Stimulated activated CD4-positive, alpha-beta T cell treated with anti-CD3 and anti-CD28 coated beads, Interleukin-15, amount 100 ng/mL, for 1 hour (primary cell): Measurements from ENCODE around the gene TTC4.

Source experiments
- DNase-seq, 2 donors: peaks; one replicate each; pipeline ENCODE4 v3.0.0-alpha.2; 2020; ENCODE audit warnings: low read depth in 1 of 2, low spot score in 1 of 2

Gene TTC4, protein sequence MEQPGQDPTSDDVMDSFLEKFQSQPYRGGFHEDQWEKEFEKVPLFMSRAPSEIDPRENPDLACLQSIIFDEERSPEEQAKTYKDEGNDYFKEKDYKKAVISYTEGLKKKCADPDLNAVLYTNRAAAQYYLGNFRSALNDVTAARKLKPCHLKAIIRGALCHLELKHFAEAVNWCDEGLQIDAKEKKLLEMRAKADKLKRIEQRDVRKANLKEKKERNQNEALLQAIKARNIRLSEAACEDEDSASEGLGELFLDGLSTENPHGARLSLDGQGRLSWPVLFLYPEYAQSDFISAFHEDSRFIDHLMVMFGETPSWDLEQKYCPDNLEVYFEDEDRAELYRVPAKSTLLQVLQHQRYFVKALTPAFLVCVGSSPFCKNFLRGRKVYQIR

GRCh38 chr1:54715493-54716298 is at the start of gene TTC4:
Gene TTC4 (plus strand): TSS chr1:54715861. CDS start chr1:54715909, 48 bp downstream.
- peak; percentile 75 to 84 for DNase-seq

GRCh38 chr1:54666333-54666732 is 49.3 kb upstream of the TTC4 start:
- DNase-seq, result no peak

- DNase-seq, result no peak
Measured at GRCh38 chr1:54667797-54668196, 47.9 kb upstream of the TTC4 start.

- DNase-seq, result no peak
Measured at GRCh38 chr1:54668567-54668966, 47.1 kb upstream of the TTC4 start.

DNA sequence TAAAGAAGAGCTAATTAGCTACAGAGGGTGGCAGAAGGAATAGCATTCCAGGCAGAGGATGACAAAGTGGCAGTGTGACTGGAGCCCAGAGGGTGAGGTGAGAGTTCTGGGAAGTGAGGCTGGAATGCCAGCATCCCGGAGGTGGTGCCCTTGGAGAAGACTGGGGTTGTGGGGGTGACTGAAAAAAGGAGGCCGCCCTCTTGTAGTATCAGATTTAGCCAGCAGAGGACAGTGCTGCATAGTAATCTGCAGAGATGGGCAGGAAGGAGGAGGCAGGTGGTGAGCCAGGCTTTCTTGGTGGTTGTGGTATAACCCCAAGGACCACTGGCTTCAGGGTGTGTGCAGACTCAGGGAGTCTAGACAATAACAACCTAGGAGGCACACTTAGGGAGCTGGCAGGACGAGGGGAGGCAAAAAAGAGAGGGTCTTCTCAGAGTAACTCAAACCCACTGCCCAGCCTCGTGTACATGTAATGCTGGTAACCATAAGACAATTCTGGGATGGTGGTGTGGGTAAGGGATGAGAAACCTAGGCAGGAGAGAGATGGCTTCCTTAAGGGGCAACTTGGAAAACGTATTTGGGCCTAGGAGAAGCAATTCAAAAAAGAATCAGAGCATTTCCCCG is 43.6 kb upstream of the TTC4 start:
- peak; percentile 26 to 36 for DNase-seq

DNA sequence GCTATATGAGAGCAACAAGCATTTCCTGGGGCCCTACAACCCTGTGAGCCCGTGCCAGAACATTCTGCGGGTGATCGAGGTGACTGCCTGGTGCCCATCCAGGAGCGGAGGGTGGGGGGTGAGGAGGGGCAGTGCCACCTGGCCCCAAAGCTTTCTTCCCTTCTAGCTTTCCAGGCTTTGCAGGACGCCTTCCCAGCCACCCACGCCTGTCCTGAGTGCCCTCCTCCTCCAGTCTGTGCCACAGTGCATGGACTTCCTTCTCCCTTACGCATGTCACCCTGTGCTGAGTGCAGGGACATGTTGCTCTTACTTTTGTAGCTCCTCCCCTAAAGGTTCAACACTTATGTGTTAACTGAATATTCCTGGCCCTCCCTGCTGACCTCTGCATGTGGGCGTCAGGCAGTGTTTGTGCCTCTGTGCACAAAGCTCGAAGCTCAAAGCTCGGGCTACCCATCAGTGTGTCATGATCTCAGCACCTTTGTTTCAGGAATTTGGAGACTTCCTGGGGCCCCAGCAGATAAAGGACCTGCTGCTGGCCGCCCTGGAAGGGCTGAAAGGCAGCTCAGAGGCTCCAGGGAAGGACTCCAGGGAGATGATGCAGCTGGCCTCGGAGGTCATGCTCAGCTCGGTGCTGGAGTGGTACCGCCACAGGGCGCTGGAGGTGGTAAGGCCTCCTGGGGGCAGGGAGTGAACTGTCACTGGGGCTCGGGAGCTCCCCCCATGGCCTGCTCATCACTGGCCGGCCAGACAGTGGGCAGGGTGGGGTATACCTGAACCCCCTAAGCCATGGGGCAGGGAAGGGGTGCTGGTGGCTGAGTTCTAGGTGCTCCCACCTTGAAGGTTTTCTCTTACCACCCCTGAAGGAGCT is 36.7 kb upstream of the TTC4 start:
- no peak for DNase-seq

- DNase-seq, result no peak
Measured at GRCh38 chr1:54679706-54680105, 36.0 kb upstream of the TTC4 start.

DNA sequence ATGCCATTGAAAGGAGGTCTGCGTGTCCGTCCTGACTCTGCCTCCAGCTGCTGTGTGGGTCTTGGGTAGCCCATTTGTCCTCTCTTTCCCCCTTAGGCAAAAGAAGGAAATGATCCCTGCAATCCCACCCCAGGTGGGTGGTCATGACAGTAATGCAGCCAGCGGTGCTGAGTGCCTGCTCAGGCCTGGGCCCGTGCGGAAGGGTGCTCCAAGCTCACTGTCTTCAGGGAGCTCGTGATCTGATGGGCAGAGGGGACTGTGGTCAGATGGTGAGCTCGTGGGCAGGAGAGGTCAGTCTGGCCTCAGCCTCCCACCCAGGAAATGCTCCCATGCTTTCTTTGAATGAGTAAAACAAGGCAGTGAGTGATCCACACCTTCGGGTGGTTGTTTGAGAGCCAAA is 35.3 kb upstream of the TTC4 start:
- no peak for DNase-seq

DNA sequence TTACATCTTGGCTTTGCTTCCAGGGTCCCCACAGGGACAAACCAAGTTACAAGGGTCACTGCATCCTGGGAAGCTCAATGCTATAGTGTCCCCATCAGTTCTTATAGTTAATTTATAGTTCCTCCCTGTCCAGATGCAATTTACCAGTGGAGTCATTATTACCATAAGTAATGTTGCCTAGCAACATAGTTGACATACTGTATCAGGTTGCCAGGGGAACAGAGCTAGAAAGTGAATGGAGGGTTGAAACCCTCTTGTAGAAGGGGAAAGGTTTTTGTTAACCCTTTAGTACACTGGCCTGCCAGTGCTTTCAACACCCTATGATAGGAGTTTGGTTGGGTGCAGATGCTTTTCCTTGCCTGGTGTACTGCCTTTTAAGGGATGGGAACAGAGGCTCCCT is 34.3 kb upstream of the TTC4 start:
- DNase-seq, result no peak

GRCh38 chr1:54683453-54683852 is 32.2 kb upstream of the TTC4 start:
- no peak for DNase-seq

DNA sequence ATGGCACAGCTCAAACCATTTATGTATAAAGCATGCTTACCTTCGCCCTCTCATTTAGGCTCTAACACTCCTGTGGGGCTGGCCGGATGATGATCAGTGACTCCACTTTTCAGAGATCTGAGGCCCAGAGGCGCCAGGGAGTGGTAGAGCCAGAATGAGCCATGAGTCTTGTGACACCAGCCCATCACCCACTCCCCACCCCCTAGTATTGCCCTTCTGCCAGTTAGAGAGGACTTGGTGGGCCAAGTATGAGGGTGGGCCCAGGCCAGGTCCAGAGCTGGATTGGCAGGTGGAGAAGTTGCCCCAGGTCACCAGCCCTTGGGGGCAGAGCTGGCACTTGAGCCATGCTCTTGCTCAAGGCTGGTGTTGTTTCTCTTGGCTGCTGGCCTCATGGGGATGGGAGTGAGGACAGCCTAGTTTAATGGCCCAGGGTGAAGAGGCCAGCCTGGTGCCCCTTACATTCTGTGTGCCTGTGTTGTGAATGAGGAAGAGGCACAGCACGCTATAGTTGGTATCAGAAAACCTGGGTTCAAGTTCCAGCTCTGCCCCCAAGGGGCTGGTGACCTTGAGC is 30.2 kb upstream of the TTC4 start:
- no peak for DNase-seq

DNA sequence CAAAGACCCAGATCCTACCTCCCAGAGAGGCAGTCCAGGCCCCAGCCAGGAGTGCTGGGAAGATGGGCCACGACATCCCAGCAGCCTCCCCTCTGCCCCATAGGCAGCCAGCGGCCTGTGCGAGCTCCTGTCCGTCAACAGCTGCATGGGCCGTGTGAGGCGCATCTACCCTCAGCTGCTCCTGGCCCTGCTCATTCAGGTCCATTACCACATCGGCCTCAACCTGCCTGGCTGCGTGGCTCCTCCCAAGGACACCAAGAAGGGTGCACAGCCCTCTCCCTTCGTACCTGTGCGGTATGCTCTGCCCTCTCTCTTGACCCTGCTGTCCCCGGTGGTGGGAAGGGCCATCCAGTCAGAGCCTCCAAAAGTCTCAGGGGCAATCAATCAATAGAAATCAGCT is 29.5 kb upstream of the TTC4 start:
- no peak for DNase-seq

- DNase-seq, result no peak
Measured at GRCh38 chr1:54694771-54695170, 20.9 kb upstream of the TTC4 start.

- DNase-seq, result no peak
Measured at GRCh38 chr1:54695221-54695620, 20.4 kb upstream of the TTC4 start.

DNA sequence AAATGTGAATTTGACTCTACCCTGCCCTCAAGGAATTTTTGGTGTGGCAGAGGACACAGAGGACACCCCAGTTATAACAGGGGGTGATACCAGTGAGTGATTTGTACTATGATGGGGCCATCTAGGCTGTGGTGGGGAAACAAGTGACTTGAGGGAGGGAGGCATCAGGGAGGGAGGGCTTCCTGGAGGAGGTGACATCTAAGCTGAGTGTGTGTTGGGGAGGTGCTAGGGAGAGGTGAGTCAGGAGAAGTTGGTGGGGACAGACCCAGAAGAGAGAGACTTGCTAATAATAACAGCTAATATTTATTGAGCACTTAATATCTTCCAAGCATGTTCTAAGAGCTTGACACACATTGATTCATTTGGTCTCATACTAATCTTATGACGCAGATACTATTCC is 19.9 kb upstream of the TTC4 start:
- no peak for DNase-seq

DNA sequence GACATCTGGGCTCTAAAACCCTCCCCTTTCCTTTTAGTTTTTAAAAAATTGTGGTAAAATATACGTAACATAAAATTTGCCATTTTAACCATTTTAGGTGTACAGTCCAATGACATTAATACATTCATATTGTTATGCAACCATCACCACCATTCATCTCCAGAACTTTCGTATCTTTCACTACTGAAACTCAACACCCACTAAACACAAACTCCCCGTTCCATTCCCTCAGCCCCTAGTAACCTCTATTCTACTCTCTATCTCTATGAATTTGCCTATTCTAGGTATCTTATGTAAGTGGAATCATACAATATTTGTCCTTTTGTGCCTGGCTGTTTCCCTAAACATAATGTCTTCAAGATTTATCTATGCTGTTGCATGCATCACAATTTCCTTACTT is 19.4 kb upstream of the TTC4 start:
- no peak for DNase-seq

DNA sequence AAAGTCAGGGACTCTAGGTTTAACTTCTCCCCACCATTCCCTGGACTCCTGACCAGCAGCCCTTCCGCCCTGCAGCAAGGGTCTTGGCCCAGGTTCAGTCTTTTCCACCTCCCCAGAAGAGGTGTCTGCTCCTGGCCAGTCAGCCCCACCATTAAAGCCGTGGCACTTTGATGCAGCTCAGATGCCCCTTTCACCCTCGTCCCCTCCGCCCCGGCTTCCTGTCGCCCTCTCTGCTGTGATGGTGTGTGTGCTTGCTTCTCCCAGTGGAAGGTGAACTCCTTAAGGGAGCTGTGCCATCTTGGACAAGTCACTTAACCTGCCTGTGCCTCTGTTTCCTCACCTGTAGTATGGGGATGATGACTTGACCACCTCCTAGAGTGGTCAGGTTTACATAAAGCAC is 17.8 kb upstream of the TTC4 start:
- no peak for DNase-seq

DNA sequence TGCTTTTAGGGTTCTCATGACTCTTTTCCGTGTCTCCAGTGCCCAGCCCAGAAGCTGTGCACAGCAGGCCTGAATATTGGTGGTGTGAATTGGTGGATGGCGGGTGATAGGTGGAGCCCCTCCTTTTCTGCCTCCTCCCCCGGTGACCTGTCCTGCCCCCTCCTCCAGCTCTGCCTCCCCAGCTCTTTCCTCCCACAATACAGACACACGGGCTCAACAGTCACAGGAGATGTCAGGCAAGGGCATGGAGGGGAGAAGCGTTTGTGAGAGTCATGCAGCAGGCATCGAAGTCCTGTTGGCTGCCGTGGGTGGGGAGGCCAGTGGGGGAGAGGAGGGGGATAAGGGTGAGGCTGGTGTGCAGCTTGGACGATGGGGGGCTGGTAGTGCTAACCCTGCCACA is 17.3 kb upstream of the TTC4 start:
- DNase-seq, result no peak

GRCh38 chr1:54699936-54700525 is 15.6 kb upstream of the TTC4 start:
- DNase-seq, result no peak

- DNase-seq, result no peak
Measured at GRCh38 chr1:54701066-54701465, 14.6 kb upstream of the TTC4 start.
